Measurements from ENCODE around the gene CFAP97D2. TPM values are rescaled to one million over a fixed set of nuclear protein-coding genes. Genes with fewer than 3 reads are reported as not detected.
A peak's percentile ranks its signal among the peaks of the same experiment; 100 is the strongest.

The CFAP97D2 gene
- total RNA-seq, 4 donors from 2014 or later = not detected

- Histone ChIP-seq H3K4me3 (no peak overlapping the region), H3K4me1 (peaks cover 4 to 25% (median 19%) of the 10 kb centered on the region in 4 donors), H3K27ac (replicated peaks in 1 of 4) (no peak overlapping the region), H3K27me3 (no peaks in the 10 kb centered on the region), H3K36me3 (no peaks in the 10 kb centered on the region), H3K9me3 (no peaks in the 10 kb centered on the region)
- WGBS = 86% methylated on average over 15 of the region's 15 CpGs
- no peak for TF ChIP-seq POLR2A (IDR thresholded peaks at IDR 0.05; ENCODE audit: low read depth)
- TF ChIP-seq EP300 (IDR thresholded peaks at IDR 0.05) = no peak
- TF ChIP-seq POLR2AphosphoS5 (IDR thresholded peaks at IDR 0.05) = no peak
- TF ChIP-seq CTCF (IDR thresholded peaks at IDR 0.05) = no peak
- intact Hi-C loops (cut with DNase I) = no loop called here
- no peak for DNase-seq (ENCODE audit: extremely low spot score)
These were observed 37.6 kb upstream of the CFAP97D2 start for GRCh38 chr13:114141261-114141996.

GRCh38 chr13:114142137-114142550 is 36.9 kb upstream of the CFAP97D2 start:
- TF ChIP-seq POLR2AphosphoS5 (IDR thresholded peaks at IDR 0.05) = no peak
- TF ChIP-seq CTCF (IDR thresholded peaks at IDR 0.05) = no peak
- no peak for TF ChIP-seq EP300 (IDR thresholded peaks at IDR 0.05)
- no peak for TF ChIP-seq POLR2A (IDR thresholded peaks at IDR 0.05; ENCODE audit: low read depth)
- intact Hi-C loops (cut with DNase I) = no loop called here
- Histone ChIP-seq H3K36me3 (no peaks in the 10 kb centered on the region), H3K4me3 (no peak overlapping the region), H3K27me3 (no peaks in the 10 kb centered on the region), H3K27ac (replicated peaks in 1 of 4) (no peak overlapping the region), H3K4me1 (peaks cover 4 to 25% (median 19%) of the 10 kb centered on the region in 4 donors), H3K9me3 (no peaks in the 10 kb centered on the region)
- no peak for DNase-seq (ENCODE audit: extremely low spot score)
- 94% methylated on average over 6 of the region's 6 CpGs for WGBS

GRCh38 chr13:114142640-114143490 is 36.2 kb upstream of the CFAP97D2 start:
- DNase-seq (ENCODE audit: extremely low spot score) = no peak
- H3K9me3 ChIP-seq = no peaks in the 10 kb centered on the region
- H3K4me1 ChIP-seq = peaks cover 4 to 25% (median 19%) of the 10 kb centered on the region in 4 donors
- TF ChIP-seq POLR2A (IDR thresholded peaks at IDR 0.05; ENCODE audit: low read depth) (no peak), CTCF (IDR thresholded peaks at IDR 0.05) (no peak), EP300 (IDR thresholded peaks at IDR 0.05) (peak; percentile 45), POLR2AphosphoS5 (IDR thresholded peaks at IDR 0.05) (peak; percentile 64 to 66)
- no peaks in the 10 kb centered on the region for H3K27me3 ChIP-seq
- no peaks in the 10 kb centered on the region for H3K36me3 ChIP-seq
- 68% methylated on average over 28 of the region's 28 CpGs for WGBS
- no peak overlapping the region for H3K4me3 ChIP-seq
- peak overlapping the region; percentile 6 to 41 (median 26) for H3K27ac ChIP-seq (replicated peaks in 1 of 4)
- intact Hi-C loops (cut with DNase I) = no loop called here

- Histone ChIP-seq H3K27ac (replicated peaks in 1 of 4) (peak overlapping the region in 2 of 4 donors; percentile 23 to 41), H3K36me3 (no peaks in the 10 kb centered on the region), H3K4me3 (no peak overlapping the region), H3K9me3 (no peaks in the 10 kb centered on the region), H3K27me3 (no peaks in the 10 kb centered on the region), H3K4me1 (peaks cover 4 to 25% (median 19%) of the 10 kb centered on the region in 4 donors)
- TF ChIP-seq CTCF (IDR thresholded peaks at IDR 0.05) (no peak), POLR2A (IDR thresholded peaks at IDR 0.05; ENCODE audit: low read depth) (no peak), EP300 (IDR thresholded peaks at IDR 0.05) (no peak), POLR2AphosphoS5 (IDR thresholded peaks at IDR 0.05) (no peak)
- 88% methylated on average over 23 of the region's 24 CpGs for WGBS
- intact Hi-C loops (cut with DNase I) = no loop called here
- no peak for DNase-seq (ENCODE audit: extremely low spot score)
These were observed 35.1 kb upstream of the CFAP97D2 start for GRCh38 chr13:114143806-114144605.
